GM12872 (cell line): Measurements from ENCODE around the gene PAPPA2.

Source experiments
- CTCF ChIP-seq: IDR thresholded peaks from 3 replicates; pipeline ENCODE4 v1.5.1; 2011; ENCODE audit warnings: low read depth, mild to moderate bottlenecking, low read length, moderate library complexity; ENCODE audit not compliant: insufficient read depth

Gene PAPPA2

GRCh38 chr1:176531036-176531435, 68.1 kb downstream of the PAPPA2 start:
- TF ChIP-seq CTCF = no peak

- TF ChIP-seq CTCF = no peak
These were observed 69.2 kb downstream of the PAPPA2 start for GRCh38 chr1:176531921-176532897.

- no peak for TF ChIP-seq CTCF
These were observed 70.0 kb downstream of the PAPPA2 start for GRCh38 chr1:176533020-176533419.

GRCh38 chr1:176536588-176536987, 73.6 kb downstream of the PAPPA2 start:
- TF ChIP-seq CTCF = no peak

- TF ChIP-seq CTCF = no peak
These were observed 76.0 kb downstream of the PAPPA2 start for GRCh38 chr1:176539018-176539417.

- TF ChIP-seq CTCF = no peak
These were observed 77.5 kb downstream of the PAPPA2 start for GRCh38 chr1:176540428-176540827.

GRCh38 chr1:176541663-176542062, 78.7 kb downstream of the PAPPA2 start:
- TF ChIP-seq CTCF = no peak
